HL-60 (cell line): Measurements from ENCODE around the gene RIOK3.

Experiments used
- DNase-seq, 2 experiments: peaks; one replicate each; pipeline ENCODE4 v3.0.0-alpha.2; 2010 to 2020; ENCODE audit warnings: low read depth in 1 of 2, low spot score in 1 of 2
- H3K27ac ChIP-seq: fragments of 250-450 bp; sonication (Bioruptor Pico); replicated peaks from 2 replicates; pipeline ENCODE4 v1.5.1; 2020; ENCODE audit warnings: mild to moderate bottlenecking, moderate library complexity
- H3K27me3 ChIP-seq: fragments of 250-450 bp; sonication (Bioruptor Pico); 2 replicates; pipeline ENCODE4 v1.5.1; 2021; ENCODE audit warnings: mild to moderate bottlenecking, moderate library complexity; ENCODE audit not compliant: insufficient read depth, poor library complexity, severe bottlenecking
- H3K4me3 ChIP-seq: replicated peaks from 2 replicates; pipeline ENCODE4 v1.5.1; 2011; ENCODE audit warnings: mild to moderate bottlenecking, control low read depth, low read length; ENCODE audit not compliant: insufficient read depth
- GABPA ChIP-seq: IDR thresholded peaks from 2 replicates; pipeline ENCODE4 v1.6.1; 2012; ENCODE audit warnings: low read depth
- POLR2AphosphoS5 ChIP-seq: IDR thresholded peaks from 2 replicates; pipeline ENCODE4 v1.6.1; 2012; ENCODE audit warnings: low read depth
- REST ChIP-seq: IDR thresholded peaks from 2 replicates; pipeline ENCODE4 v1.6.1; 2012; ENCODE audit warnings: low read depth; ENCODE audit not compliant: insufficient replicate concordance
- SPI1 ChIP-seq: IDR thresholded peaks from 2 replicates; pipeline ENCODE4 v1.6.1; 2012; ENCODE audit warnings: low read depth, mild to moderate bottlenecking, borderline replicate concordance
- TF ChIP-seq, protein P1 (sequence below): IDR thresholded peaks from one replicate; pipeline ENCODE4 v1.5.1; 2011; ENCODE audit warnings: low read length, control low read depth, inconsistent platforms; ENCODE audit not compliant: insufficient read depth

Gene RIOK3

GRCh38 chr18:23460285-23461273, 7.5 kb downstream of the RIOK3 start:
- Histone ChIP-seq H3K4me3 (no peak overlapping the region), H3K27me3 (no peaks in the 10 kb centered on the region), H3K27ac (no peak overlapping the region)
- TF ChIP-seq POLR2AphosphoS5 (no peak), GABPA (no peak), REST (no peak), SPI1 (no peak)
- TF ChIP-seq, protein P1, sequence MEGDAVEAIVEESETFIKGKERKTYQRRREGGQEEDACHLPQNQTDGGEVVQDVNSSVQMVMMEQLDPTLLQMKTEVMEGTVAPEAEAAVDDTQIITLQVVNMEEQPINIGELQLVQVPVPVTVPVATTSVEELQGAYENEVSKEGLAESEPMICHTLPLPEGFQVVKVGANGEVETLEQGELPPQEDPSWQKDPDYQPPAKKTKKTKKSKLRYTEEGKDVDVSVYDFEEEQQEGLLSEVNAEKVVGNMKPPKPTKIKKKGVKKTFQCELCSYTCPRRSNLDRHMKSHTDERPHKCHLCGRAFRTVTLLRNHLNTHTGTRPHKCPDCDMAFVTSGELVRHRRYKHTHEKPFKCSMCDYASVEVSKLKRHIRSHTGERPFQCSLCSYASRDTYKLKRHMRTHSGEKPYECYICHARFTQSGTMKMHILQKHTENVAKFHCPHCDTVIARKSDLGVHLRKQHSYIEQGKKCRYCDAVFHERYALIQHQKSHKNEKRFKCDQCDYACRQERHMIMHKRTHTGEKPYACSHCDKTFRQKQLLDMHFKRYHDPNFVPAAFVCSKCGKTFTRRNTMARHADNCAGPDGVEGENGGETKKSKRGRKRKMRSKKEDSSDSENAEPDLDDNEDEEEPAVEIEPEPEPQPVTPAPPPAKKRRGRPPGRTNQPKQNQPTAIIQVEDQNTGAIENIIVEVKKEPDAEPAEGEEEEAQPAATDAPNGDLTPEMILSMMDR, result no peak
- DNase-seq, result no peak

GRCh38 chr18:23462876-23463275, 9.8 kb downstream of the RIOK3 start:
- no peak for TF ChIP-seq SPI1
- no peak for TF ChIP-seq REST
- TF ChIP-seq, protein P1, result no peak
- TF ChIP-seq POLR2AphosphoS5, result no peak
- TF ChIP-seq GABPA, result no peak
- no peak for DNase-seq
- no peaks in the 10 kb centered on the region for H3K27me3 ChIP-seq
- no peak overlapping the region for H3K4me3 ChIP-seq
- no peak overlapping the region for H3K27ac ChIP-seq

GRCh38 chr18:23468753-23469459, 15.8 kb downstream of the RIOK3 start:
- no peaks in the 10 kb centered on the region for H3K27me3 ChIP-seq
- no peak overlapping the region for H3K27ac ChIP-seq
- TF ChIP-seq POLR2AphosphoS5 (no peak), GABPA (no peak), REST (no peak), SPI1 (no peak)
- TF ChIP-seq, protein P1, result no peak
- no peak for DNase-seq
- H3K4me3 ChIP-seq, result no peak overlapping the region
